GM19099 (cell line): Measurements from ENCODE around the gene ATP13A2.

Experiments
- POLR2A ChIP-seq: IDR thresholded peaks from 3 replicates; pipeline ENCODE4 v1.6.1; 2011; ENCODE audit warnings: low read depth; ENCODE audit not compliant: insufficient read length; ENCODE audit errors: extremely low read depth

Gene ATP13A2

GRCh38 chr1:16979475-16980327, 32.0 kb downstream of the ATP13A2 start:
- TF ChIP-seq POLR2A = no peak

GRCh38 chr1:16978567-16979474, 32.9 kb downstream of the ATP13A2 start:
- TF ChIP-seq POLR2A = no peak

- no peak for TF ChIP-seq POLR2A
Observed at GRCh38 chr1:16978139-16978538, 33.6 kb downstream of the ATP13A2 start.

GRCh38 chr1:16977377-16977776, 34.4 kb downstream of the ATP13A2 start:
- no peak for TF ChIP-seq POLR2A

- no peak for TF ChIP-seq POLR2A
Observed at GRCh38 chr1:16976966-16977365, 34.8 kb downstream of the ATP13A2 start.

- no peak for TF ChIP-seq POLR2A
Observed at GRCh38 chr1:16975838-16976237, 35.9 kb downstream of the ATP13A2 start.

- TF ChIP-seq POLR2A = no peak
Observed at GRCh38 chr1:16975211-16975610, 36.5 kb downstream of the ATP13A2 start.

GRCh38 chr1:16973215-16973614, 38.5 kb downstream of the ATP13A2 start:
- no peak for TF ChIP-seq POLR2A

- TF ChIP-seq POLR2A = no peak
Observed at GRCh38 chr1:16972189-16972895, 39.4 kb downstream of the ATP13A2 start.

- TF ChIP-seq POLR2A = no peak
Observed at GRCh38 chr1:16971341-16972188, 40.2 kb downstream of the ATP13A2 start.

GRCh38 chr1:16970132-16970910, 41.4 kb downstream of the ATP13A2 start:
- no peak for TF ChIP-seq POLR2A

- TF ChIP-seq POLR2A = no peak
Observed at GRCh38 chr1:16969651-16970050, 42.1 kb downstream of the ATP13A2 start.

GRCh38 chr1:16969057-16969611, 42.6 kb downstream of the ATP13A2 start:
- no peak for TF ChIP-seq POLR2A
